NOMO-1 (cell line): ENCODE measurements around the gene VPS9D1.

ENCODE experiments used
- DNase-seq, 2 experiments: peaks; one replicate each; lab custom pipeline; 2025; ENCODE audit not compliant: unreplicated experiment in 2 of 2; lab: John Stamatoyannopoulos, UW

Gene VPS9D1, protein sequence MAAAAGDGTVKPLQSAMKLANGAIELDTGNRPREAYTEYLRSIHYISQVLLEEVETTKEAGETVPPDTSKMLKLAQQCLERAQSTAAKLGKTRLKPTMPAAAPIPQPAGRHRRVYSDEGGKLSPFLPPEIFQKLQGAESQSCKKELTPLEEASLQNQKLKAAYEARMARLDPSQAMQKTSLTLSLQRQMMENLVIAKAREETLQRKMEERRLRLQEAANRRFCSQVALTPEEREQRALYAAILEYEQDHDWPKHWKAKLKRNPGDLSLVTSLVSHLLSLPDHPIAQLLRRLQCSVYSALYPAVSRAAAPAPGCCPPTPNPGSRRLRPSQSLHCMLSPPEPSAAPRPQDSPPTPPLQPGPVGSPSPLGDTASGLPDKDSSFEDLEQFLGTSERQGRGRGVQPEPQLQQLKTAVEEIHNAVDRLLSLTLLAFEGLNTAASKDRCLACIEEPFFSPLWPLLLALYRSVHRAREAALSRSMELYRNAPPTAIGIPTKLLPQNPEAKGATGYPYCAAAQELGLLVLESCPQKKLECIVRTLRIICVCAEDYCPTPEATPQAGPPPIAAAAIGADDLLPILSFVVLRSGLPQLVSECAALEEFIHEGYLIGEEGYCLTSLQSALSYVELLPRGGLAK

DNA sequence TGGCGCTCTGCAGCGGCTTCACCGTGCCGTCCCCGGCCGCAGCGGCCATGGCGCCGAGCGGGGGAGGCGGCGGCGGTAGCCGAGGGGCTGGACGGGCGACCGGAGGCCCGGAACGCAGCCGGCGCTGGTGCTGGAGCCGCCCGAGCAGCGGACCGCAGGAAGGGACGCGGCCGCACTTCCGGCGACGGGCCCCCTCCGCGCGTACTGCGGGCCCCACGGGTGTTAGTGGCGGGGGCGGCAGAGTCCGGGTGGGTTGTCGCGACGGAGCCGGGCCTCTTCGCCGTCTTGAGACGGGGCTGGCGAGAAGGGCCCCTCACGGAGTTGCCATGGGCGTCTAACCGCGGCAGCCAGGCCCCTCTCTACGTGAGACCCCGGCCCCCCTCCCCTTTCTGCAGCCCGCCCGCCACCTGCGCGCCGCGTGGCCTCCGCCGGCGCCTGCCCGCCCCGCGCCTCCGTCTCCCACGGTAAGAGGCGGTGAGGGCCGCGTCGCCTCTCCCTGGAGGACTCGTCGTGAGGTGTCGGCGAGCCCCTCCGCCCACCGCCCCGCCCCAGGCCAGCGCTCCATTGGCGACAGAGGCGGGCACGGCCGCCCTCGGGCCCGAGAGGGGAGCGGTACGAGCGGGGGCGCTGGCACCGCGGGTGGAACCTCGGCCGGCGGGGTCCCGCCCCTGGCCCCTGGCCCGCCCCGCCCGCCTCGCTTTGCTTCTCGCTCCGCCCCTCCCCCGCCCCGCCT lies at the start of gene VPS9D1, which contains the start of gene ZNF276:
Gene VPS9D1 (minus strand): TSS at position 86 of the 733 bp plus-strand sequence. CDS start 37 bp downstream, at position 49.
Gene ZNF276 (plus strand): TSS at position 725 of the 733 bp plus-strand sequence. CDS start 104 bp downstream, outside the sequence.
- DNase-seq: peak; percentile 50 to 74

DNA sequence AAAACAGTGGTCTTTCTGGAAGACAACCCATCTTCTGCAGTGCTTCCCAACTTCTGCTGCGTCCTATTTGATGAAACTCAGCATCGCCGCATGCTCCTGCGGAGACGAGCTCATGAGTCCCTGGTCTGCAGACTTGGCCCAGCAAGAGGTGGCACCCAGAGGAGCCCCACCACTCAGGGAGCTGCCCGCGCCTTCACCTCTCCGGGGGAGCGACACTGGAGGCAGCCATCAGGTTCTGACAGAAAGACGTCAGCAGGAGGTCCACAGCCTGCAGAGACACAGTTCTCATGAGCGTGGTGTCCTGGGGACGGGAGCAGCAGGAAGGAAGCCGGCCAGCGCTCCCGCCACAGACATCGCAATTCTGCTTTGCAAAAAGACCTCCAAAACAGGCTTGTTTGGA lies 49.7 kb upstream of the VPS9D1 start:
- DNase-seq: no peak

DNA sequence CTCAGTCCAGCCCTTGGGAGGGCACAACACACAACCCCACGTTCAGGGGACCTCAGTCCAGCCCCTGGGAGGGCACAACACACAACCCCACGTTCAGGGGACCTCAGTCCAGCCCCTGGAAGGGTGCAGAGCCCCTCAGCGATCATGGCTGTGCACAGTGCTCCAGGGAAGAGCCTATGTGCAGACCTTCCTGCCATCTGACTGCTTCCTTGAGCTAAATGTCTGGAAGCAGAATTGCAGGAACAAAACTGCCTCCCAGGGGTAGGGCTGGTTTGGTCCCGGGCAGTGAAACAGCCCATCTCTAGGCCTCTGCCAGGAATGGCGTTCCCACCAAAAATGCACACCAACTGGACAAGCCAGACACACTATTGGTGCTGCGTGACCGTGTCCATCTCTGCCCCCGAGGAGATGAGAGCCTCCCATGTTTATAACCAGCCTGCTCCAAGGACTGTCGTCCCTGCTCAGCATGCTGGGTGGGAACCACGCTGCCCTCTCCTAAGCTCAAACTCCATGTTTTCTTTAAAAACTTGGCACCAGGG lies 44.7 kb upstream of the VPS9D1 start:
- DNase-seq: no peak

DNA sequence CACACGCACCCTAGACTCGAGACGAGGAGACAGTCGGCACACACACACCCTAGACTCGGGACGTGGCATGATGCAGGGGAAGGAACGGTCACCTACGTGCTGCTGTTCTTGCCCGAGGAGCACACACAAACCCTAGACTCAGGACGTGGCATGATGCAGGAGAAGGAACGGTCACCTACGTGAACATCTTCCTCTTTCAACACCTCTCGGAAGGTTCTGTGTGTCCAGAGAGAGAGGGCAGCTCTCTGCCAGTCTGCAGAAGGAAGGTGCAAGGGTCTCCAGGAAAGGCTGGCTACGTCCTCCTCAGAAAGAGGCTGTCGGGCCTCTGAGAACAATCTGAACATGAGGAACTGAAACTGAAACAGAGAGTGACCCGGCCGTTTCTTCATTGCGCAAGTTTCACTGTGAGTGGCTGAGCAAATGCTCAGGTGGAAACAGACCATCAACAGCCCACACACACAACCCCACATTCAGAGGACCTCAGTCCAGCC lies 44.1 kb upstream of the VPS9D1 start:
- peak; percentile 87 to 95 for DNase-seq

DNA sequence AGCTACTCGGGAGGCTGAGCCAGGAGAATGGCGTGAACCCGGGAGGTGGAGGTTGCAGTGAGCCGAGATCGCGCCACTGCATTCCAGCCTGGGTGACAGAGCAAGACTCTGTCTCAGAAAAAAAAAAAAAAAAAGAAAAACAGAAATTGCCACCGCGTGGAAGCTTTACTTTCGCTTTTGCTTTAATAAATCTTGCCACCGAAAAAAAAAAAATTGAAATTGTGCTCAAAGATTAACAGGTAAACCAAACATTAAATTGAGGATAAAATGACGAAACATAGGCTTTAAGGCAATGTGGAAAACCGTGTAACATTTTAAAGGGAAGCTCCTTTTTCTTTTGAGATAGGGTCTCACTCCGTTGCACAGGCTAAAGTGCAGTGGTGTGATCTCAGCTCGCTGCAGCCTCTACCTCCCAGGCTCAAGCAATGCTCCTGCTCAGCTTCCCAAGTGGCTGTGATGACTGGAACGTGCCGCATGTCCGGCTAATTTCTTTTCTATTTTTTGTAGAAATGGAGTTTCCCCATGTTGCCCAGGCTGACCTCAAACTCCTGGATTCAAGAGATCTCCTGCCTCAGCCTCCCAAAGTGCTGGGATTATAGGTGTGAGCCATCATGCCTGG lies 40.7 kb upstream of the VPS9D1 start:
- no peak for DNase-seq

DNA sequence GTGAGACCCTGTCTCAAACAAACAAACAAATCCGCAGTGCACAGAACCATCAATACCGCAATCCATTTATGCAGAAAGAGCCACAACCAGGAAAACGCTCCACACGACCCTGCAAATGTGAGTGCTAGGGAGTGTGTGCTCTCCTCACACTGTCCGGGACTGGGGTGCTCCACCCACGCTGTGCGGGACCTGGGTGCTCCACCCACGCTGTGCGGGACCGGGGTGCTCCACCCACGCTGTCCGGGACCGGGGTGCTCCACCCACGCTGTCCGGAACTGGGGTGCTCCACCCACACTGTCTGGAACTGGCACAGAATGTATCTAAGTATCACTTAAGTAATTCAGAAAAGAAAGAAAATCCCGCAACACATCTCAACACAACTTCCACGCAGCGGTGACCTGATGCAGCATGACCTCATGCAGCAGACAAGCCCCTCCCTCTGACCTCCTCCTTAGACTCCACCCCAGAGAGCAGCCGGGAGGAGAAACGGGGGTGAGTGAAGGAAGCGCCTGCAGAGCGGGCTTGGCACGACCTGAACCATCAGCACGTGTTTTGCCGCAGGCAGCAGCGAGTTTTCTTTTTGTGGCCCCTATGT lies 39.1 kb upstream of the VPS9D1 start:
- no peak for DNase-seq

DNA sequence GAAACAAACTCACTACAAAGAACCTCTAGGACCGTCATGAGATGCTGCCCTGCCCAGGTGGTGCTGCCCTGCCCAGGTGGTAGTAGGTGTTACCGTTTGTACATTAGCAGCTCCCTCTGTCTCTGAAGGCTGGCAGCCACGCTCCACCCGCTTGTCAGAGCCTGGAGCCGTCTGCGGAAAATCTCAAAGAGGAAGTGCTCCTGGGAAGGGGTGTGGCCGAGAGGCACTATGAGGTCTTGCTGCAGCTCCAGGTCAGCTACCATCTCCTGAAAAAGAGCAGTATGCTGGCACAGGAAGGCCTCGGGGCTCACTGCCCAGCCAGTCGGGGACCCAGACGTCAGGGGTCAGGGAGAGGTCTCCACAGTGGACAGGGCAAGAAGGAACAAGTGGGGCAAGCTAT lies 28.9 kb upstream of the VPS9D1 start:
- DNase-seq: peak; percentile 78 to 88

DNA sequence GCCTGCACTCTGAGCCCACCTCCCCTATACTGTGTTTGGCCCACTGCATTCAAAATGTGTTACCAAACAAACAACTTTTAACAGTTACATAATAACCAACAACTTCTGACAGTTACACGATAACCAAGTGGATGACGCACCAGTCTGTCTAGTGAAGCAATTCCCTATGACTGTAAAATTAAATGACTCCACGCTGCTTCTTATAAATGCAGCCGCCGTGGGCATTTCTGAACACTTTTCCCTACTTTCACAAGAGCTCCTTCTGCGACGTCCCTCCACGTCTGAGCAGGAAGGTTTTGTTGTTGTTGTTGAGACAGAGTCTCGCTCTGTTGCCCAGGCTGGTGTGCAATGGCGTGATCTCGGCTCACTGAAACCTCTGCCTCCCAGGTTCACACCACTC lies 28.2 kb upstream of the VPS9D1 start:
- DNase-seq: peak in 1 of 2 experiments; percentile 8

DNA sequence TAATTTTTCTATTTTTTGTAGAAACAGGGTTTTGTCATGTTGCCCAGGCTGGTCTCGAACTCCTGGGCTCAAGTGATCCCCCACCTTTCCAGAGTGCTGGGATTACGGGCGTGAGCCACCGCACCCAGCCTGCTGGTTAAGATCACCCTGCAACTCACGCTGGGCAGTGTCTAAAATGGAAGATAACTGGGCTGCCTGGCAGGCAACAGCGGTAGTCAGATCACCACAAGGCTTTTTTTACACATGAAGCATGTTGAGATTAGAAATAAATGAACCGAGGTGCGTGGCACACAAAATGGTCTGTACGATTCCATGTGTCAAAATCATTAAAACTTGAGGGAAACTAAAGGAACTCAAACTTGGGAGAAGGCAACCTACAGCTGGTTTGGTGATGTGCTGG lies 27.4 kb upstream of the VPS9D1 start:
- DNase-seq: no peak

DNA sequence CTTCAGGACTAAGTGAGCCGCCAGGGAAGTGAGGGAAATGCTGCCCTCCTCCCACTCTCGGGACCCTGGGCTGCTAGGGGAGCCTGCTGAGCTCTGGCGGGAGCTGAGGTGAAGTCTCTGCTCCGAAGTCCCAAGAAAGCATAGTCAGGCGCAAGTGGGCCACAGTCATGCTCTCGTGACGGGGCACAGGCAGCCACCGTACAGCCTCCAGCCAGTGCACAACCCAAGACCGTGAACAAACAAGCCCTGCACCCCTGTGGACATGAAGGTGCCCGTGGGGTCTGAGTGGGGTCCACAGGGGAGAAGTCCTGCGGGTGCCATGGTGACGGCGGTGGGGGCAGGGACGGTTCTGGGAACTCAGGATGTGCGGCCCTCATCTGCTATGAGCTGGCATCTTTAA lies 25.3 kb upstream of the VPS9D1 start:
- no peak for DNase-seq

DNA sequence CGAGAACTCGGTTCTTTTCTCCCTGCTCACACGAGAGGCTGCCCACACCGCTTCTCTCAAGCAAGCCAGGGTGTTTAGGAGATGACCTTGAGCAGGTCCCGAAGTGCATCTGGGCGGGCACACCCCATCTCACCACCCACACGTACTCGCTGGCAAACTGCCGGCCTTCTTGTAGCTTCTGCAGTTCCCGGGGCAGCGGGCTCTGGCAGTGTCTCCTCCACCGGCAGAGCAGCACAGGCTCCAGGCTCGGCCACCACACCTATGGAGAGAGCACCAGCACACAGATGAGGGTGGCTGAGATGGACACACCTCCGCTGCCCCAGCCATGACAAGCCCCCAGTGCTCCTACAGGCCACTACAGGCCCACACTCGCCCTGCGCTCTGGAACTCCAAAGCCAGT lies 24.1 kb upstream of the VPS9D1 start:
- no peak for DNase-seq

DNA sequence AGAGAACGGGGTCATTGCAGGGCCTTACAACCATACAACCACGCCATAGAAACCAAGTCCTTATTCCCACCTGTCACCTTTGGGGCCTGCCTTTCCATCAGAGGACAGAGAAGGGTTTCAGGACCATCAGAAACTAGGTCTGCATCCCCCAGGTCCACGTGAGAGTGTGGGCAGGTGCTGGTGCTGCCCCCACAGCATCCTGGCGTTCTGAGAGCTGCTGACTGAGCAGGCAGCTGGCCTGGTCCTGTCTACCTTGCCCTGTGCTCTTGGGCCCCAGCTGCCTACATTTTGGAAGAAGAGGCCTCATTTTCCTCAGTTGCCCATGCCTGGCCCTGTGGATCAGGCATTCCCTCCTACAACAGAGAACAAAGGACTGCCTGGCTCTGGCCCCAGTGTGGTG lies 22.2 kb upstream of the VPS9D1 start:
- no peak for DNase-seq

DNA sequence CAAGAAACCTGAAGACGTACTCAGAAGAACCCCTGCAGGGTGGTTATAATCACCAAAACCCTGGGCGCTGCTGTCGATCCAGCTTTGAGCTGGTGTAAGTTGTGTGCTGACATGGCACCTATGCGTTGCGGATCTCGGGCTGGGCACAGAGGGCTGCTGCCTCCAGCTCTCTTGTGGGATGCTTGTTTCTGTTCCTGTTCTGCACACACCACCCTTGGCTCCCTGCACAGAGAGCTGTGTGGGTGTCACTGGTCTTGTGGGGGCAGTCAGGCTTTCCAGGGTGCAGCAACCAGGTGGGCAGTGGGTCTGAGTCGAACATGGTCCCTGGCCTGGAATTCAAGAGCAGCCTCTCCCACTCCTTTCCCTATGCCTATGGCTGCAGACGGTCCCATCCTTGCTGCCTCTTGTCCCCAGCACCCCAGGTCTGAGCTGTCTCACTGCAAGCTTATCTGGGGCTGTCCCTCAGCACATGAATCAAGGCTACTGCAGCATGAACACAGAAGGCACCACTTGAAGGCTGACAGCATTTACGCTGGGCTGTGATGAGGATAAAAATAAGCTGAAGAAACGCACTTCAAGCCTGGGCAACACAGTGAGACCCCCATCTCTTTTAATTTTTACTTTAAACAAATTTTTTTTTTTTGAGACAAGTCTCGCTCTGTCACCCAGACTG lies 20.8 kb upstream of the VPS9D1 start:
- no peak for DNase-seq

DNA sequence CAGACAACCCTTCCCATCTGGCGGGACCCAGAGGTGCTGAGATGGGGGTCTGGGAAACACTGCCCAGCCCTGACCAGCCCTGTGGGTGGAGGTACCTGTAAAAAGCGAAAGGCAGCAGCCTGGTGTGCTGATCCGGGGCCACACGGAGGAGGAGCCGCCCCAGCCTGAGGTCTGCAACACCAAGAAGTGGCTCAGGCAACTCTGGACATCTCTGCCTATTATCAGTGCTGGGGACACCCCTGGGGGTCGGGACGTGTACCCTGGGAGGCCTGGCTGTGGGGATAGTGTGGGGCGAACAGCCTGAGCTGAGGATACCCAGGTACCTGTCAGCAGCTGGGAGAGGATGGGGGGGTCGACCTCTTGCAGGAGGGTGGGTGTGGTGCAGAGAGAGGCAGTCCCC lies 18.7 kb upstream of the VPS9D1 start:
- no peak for DNase-seq

DNA sequence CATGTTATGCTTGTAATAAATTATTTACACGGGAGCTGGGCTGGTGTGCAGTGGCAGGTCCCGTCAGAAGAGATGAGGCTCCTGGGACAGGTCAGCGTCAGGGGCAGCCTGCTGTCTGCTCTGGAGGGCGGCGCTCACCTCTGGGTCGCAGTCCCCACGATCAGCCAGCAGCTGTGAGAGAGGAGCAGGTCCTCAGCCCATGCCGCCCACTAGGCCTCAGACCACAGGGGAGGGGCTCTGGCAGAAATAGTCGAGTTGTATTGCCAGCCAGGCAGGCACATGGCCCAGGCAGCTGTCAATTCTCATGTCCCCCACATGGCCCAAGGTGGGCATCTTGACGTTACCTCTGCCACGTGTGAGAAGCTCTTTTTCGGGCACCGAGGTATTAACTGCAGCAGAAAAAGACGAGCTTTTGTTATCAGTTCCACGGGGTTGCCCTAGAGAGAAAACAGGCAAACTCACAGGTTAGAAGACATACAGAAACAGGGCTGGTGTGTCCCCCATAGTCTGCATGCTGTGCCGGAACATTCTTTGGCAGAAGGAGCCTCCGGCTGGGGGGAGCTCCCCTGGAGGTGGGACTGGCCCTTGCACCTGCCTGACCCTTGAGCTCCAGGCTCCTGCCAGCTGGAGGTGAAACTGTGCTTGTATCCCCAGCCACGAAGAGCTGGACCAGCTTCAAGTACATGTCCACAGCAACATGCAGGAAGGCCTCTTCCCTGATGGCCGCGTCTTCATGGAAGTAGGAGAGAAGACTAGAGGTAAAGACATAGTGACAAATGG lies 18.0 kb upstream of the VPS9D1 start:
- DNase-seq: no peak

DNA sequence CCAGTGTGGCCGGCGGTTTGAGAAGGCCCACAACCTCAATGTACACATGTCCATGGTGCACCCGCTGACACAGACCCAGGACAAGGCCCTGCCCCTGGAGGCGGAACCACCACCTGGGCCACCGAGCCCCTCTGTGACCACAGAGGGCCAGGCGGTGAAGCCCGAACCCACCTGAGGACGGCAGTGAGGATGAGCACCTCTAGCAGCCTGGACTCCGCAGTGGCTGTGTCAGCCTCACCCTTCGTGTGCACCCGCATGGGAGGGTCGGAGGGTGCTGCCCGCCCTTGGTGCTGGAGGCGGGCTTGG lies 17.3 kb upstream of the VPS9D1 start:
- no peak for DNase-seq

DNA sequence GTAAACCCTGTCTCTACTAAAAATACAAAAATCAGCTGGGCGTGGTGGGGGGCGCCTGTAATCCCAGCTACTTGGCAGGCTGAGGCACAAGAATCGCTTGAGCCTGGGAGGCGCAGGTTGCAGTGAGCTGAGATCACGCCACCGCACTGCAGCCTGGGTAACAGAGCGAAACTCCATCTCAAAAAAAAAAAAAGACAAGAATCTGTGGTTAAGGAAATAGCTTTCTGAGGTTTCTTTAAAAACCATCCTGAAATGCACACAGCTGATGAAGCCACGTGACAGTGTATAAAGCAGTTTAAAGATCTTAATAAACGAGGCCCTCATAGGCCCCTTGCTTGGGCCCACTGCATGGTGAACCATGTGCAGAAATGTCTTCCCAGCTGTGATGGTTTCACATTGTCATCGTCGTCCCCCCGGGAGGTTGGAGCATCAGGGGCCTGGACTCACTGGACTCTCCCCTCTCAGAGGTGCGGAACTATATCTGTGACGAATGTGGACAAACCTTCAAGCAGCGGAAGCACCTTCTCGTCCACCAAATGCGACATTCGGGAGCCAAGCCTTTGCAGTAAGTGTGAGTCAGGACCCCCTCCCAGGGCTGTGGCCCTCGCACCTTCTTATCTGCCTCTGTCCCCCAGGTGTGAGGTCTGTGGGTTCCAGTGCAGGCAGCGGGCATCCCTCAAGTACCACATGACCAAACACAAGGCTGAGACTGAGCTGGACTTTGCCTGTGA lies 16.8 kb upstream of the VPS9D1 start:
- DNase-seq: no peak

DNA sequence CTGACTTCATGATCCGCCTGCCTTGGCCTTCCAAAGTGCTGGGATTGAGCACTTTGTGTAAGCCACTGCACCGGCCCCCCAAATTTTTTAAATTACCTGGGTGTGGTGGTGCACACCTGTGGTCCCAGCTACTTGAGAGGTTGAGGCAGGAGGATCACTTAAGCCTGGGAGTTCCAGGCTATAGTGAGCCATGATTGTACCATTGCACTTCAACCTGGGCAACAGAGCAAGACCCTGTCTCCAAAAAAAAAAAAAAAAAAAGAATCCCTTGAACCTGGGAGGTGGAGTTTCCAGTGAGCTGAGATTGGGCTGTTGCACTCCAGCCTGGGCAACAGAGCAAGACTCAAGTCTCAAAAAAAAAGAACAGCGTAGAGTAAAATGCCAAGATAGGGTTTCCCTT lies 15.9 kb upstream of the VPS9D1 start:
- DNase-seq: no peak

DNA sequence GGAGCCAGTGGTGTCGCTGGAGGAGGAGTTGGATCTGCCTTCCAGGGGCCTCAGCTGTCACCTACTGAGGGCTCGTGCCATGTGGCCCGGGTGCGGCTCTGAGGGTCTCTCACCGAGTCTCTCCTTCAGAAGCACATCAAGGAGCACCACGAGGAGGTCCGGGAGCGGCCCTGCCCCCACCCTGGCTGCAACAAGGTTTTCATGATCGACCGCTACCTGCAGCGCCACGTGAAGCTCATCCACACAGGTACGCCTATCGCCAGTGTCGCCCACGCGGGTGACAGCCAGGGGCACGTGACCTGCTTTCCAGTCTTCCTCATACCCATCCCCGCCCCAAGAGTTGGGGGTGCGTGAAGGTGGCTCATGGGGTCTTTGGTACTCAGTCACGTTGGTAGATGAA lies 13.1 kb upstream of the VPS9D1 start:
- DNase-seq: no peak
